OCI-M2 (cell line): ENCODE measurements around the gene LMO1.

ENCODE experiments used
- DNase-seq: peaks from one replicate; lab custom pipeline; 2025; ENCODE audit not compliant: unreplicated experiment; lab: John Stamatoyannopoulos, UW

The LMO1 gene

DNA sequence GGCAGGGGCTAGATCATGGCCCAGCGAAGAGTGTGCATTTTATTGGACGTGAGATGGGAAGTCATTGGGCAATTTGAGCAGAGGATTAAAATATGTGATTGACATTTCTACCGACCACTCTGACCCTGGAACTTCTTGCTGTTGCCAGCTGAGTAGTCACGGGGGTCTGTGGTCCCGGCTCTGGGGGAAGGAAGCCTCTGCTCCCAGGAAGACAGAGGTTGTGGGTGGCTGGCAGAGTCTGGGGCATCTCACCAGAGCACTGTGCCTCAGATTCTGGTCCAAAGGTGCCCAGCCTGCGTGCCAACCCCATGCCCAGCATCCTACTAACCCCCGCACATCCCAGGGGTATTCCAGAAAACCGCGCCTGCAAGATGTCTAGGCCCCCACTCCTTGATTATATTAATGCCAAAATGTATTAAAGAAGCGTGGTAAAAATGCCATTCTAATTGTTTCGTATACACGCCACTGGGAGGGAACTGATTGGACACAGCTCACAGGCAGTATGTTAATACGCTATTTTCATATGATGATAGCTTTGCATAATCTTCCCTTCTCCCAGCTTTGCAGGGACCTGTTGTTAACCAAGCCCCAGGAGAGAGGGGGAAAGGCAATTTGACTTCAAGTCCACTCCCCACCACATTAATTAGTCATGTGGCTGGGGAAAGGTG, 25.3 kb upstream of the LMO1 start:
- DNase-seq: no peak

DNA sequence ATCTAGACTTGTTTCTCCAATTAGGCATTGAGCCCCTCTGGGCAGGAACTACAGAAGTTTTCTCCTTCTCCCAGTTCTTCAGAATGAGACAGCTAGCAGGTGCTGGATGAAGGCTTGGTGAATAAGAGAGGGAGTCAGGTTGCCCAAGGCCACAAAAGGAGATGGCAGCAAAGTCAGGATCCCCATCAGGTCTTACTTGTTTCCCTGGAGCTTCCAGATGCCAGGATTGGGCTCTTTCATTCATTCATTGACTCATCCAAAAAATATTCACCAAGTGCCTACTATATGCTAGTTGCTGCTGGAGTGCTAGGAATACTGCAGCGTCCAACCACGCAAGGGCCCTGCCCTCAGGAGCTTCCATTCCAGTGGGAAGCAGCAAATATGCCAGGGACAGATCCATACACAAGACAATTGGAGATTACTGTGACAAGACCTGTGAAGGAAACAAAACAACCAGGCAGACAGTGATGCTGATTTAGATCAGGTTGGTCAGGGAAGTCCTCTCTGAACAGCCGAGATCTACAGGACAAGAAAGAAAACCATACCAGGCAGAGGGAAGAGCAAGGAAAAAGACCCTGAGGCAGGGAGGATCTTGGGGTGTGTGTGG, 24.6 kb upstream of the LMO1 start:
- no peak for DNase-seq

DNA sequence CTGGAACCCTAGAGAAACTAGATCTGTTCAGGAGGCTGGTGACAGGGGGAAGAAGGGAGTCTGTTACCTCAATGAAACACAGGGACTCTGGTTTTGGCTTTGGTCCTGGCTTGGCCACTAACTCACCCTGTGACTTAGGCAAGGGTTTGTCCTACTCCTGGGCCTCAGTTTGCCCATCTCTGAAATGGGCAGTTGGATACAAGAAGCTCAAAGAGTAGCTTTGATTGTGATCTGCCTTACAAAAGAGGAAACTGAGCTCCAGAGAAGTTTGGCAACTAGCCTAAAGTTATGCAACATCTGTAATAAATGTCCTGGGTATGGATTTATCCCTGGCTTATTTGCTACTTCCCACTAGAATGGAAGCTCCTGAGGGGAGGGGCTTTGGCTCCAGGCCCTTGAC, 24.0 kb upstream of the LMO1 start:
- DNase-seq: no peak

GRCh38 chr11:8287297-8287696, 23.6 kb upstream of the LMO1 start:
- DNase-seq: no peak

DNA sequence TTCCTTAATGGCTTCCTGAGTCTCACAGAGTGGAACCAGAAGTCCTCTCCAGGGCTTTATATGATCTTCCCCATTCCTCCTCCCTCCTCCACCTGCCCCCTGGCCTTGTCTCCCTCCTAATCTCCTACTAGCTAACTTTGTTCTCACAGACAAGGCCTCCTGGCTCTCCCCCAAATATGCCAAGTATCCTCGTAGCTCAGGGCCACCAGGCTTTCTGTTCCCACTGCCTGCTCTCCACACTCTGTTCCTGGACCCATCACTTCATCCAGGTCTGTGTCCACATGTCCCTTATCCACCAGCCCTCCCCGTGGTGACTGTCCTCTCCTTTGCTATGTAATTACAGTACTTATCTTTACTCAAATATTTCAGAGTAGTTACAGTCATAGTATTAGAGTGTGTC, 23.2 kb upstream of the LMO1 start:
- DNase-seq: no peak

- DNase-seq: no peak
These were observed 22.1 kb upstream of the LMO1 start for GRCh38 chr11:8285796-8286195.

DNA sequence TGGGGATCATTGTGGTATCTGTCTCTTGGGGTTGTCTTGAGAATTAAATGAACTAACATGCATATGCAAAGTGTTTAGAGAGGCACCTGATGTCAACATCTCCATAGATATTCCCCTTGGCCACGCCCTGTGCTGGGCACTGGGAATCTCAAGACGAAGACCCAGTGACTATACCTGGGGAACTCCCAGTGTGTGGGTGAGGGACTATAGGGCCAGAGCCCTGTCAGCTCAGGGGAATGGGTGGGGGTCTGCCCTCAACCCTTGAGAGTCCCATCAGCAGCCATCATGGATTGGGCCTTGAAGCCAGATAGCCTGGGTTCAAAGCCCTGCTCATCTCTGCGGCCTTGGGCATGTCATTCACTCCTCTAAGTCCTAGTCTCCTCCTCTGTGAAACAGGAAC, 21.6 kb upstream of the LMO1 start:
- DNase-seq: no peak

- DNase-seq: no peak
These were observed 20.0 kb upstream of the LMO1 start for GRCh38 chr11:8283465-8284230.

DNA sequence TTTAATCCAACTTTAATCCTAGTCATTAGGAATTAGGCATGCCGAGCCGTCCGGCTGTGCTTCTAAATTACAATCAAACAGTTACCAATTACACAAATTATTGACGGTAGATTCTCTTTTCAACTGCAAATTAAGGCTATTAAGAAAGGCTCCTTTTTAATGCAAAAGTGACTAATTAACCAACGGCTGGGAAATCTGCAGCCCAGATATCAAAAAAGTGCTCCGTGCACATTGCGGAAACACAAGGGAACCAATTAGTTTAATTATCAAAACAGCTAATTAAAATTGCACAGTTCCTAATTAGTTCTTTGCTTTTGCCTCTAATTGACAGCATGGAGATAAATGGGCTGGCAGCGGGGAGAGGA, 19.4 kb upstream of the LMO1 start:
- DNase-seq: no peak

- DNase-seq: no peak
These were observed 19.0 kb upstream of the LMO1 start for GRCh38 chr11:8282631-8283030.

DNA sequence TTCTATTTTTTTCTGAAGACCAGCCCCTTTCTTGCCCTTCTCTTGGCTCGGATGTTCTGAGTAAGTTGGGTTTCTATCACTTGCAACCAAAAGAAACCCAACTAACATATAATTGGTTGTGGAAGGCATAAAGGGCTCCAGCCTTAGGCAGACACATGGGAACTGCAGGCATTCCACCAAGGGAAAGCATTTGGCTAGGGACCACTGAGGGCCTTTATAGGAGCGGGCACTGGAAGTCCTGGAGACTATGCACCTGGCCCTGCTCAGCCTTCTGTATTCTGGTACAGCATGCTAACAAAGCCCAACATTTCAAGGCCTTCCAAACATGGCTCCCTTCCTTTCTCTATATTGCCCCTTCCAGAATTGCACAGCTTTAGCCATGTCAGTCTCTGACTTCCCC, 17.6 kb upstream of the LMO1 start:
- DNase-seq: no peak

DNA sequence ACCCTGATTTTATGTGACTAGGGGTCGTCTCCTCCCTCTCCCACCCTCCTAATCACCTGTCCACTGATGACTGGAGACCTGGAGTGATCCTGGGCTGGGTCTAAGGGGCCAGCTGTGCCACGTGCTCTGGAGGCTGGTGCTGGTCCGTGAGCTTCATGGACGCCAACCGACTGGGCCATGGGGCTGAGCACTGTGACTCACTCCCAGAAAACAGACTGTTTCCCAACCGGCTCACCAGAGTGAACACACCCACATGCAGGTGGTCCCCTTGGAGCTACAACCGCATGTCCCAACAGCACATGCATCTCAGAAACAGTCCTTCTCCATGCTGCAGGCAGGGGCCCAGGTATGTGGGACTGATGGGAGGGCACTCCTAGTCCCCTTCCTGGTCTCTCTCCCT, 14.0 kb upstream of the LMO1 start:
- DNase-seq: no peak

GRCh38 chr11:8276528-8276927, 12.8 kb upstream of the LMO1 start:
- no peak for DNase-seq

- DNase-seq: no peak
These were observed 9.6 kb upstream of the LMO1 start for GRCh38 chr11:8273287-8273686.

DNA sequence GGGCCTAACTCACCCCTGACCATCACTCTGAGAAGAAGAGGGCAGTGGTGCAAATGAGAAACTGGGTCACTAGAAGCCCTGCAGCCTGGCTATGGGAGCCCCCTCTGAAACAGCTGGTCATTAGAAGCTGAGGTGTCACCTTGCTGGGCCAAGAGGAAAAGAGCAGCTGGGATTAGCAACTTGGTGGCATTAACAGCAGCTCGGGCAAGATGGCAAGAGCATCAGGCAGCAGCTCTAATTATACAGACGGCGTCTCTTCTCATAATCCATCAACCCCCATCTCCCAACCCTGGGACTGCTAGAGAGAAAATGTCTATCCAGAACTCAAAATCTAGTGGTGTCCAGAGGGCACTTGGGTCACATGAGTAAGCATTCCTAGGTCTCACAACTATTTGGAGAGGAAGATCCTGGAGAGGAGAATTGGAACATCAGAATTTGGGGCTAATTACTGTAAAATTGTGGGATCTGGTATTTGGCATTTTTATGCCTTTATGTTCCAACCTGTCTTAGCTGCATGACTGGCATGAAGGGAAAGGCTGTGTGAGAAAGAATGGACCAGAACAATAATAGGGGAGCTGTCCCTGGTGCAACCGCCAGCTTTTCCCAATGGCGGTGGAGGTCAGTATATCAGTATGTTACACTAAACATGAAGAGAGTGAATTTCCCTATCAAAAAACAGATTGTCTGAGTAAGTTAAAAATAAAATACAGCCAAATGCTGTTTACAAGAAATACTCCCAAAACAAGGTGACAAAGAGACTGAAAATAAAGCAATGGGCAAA, 7.6 kb upstream of the LMO1 start:
- DNase-seq: no peak

DNA sequence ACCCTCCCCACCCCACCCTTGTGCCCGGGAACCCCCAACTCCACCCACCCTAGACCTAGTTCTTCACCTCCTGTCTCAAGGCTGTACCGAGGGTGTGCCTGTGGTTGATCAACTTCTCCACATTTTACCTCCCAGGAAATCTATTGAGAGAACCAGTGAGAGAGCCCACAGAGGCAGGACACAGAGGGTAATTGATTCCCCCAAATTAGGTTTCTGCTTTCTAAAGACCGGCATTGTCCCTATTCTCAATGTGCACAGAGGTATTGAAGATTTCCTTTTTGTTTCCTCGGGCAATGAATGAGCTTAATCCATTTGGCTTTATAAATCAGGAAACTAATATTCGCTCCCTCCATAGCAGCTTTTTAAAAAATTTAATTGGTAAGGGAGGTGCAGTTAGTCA, 6.0 kb upstream of the LMO1 start:
- no peak for DNase-seq

GRCh38 chr11:8268530-8269400, 5.1 kb upstream of the LMO1 start:
- no peak for DNase-seq

GRCh38 chr11:8267831-8268529, 4.3 kb upstream of the LMO1 start:
- no peak for DNase-seq

- no peak for DNase-seq
These were observed 3.6 kb upstream of the LMO1 start for GRCh38 chr11:8267280-8267679.
